Limb (tissue), 2 donors: ENCODE results near the gene SUPT5H.
"Not testable (repeated sequence)": the region's sequence is repeated elsewhere in the genome, so short reads cannot be mapped to it uniquely, and the experiment has no call there.

Experiments
- DNase-seq, 2 donors: peaks; one replicate each; pipeline ENCODE4 v3.0.0-alpha.2; 2016; ENCODE audit errors: extremely low spot score in 2 of 2

The SUPT5H gene

GRCh38 chr19:39465956-39466747 lies 20.8 kb downstream of the SUPT5H start:
- no peak for DNase-seq

GRCh38 chr19:39467941-39468340 lies 22.6 kb downstream of the SUPT5H start:
- no peak for DNase-seq

- no peak for DNase-seq
Measured at GRCh38 chr19:39469036-39469435, 23.7 kb downstream of the SUPT5H start.

GRCh38 chr19:39469567-39469966 lies 24.2 kb downstream of the SUPT5H start:
- DNase-seq = no peak

GRCh38 chr19:39470724-39471339 lies 25.4 kb downstream of the SUPT5H start:
- DNase-seq = no peak

- no peak for DNase-seq
Measured at GRCh38 chr19:39471756-39472536, 26.6 kb downstream of the SUPT5H start.

GRCh38 chr19:39472746-39473442 lies 27.5 kb downstream of the SUPT5H start:
- no peak for DNase-seq

GRCh38 chr19:39473443-39473960 lies 28.1 kb downstream of the SUPT5H start:
- no peak for DNase-seq

- peak in 1 of 2 donors; percentile 84 for DNase-seq
Measured at GRCh38 chr19:39474139-39474620, 28.8 kb downstream of the SUPT5H start.

GRCh38 chr19:39475748-39476147 lies 30.4 kb downstream of the SUPT5H start:
- DNase-seq = no peak

GRCh38 chr19:39479319-39479801 lies 34.0 kb downstream of the SUPT5H start:
- DNase-seq = not testable (repeated sequence)

- no peak for DNase-seq
Measured at GRCh38 chr19:39479916-39480315, 34.5 kb downstream of the SUPT5H start.

- DNase-seq = peak; percentile 94 to 99
Measured at GRCh38 chr19:39480337-39481228, 35.2 kb downstream of the SUPT5H start, which contains the start of gene TIMM50. TIMM50 (plus strand) TSS chr19:39480838; CDS start chr19:39480854, 16 bp downstream.

- DNase-seq = no peak
Measured at GRCh38 chr19:39481229-39481545, 35.8 kb downstream of the SUPT5H start.

GRCh38 chr19:39481676-39482075 lies 36.3 kb downstream of the SUPT5H start:
- DNase-seq = no peak

- DNase-seq = no peak
Measured at GRCh38 chr19:39483141-39483540, 37.8 kb downstream of the SUPT5H start.

- no peak for DNase-seq
Measured at GRCh38 chr19:39489756-39490155, 44.4 kb downstream of the SUPT5H start.

- DNase-seq = no peak
Measured at GRCh38 chr19:39492225-39492624, 46.8 kb downstream of the SUPT5H start.

GRCh38 chr19:39492788-39493187 lies 47.4 kb downstream of the SUPT5H start:
- DNase-seq = no peak

- no peak for DNase-seq
Measured at GRCh38 chr19:39494661-39495060, 49.3 kb downstream of the SUPT5H start.
